Activated CD4-positive, alpha-beta T cell treated with anti-CD3 and anti-CD28 coated beads for 36 hours (primary cell): ENCODE data around the gene TNS4. TPM values are rescaled to one million over a fixed set of nuclear protein-coding genes. Genes with fewer than 3 reads are reported as not detected.

Experiments used
- ATAC-seq: fragments of 200-7000 bp; cut with Tn5 transposase; one replicate; pipeline ENCODE4 v1.10.0; 2021; ENCODE audit warnings: mild to moderate bottlenecking, moderate library complexity
- CTCF ChIA-PET: fragments of 350-600 bp; sonication (Branson Sonifier 250); formaldehyde crosslinking; loops from one replicate; lab custom pipeline; 2021; ENCODE audit warnings: antibody characterized with exemption; lab: Charles Lee
- POLR2A ChIA-PET: fragments of 350-600 bp; sonication (Branson Sonifier 250); formaldehyde crosslinking; loops from one replicate; lab custom pipeline; 2021; ENCODE audit warnings: antibody characterized with exemption, inconsistent platforms; lab: Charles Lee
- DNase-seq: peaks from one replicate; pipeline ENCODE4 v3.0.0-alpha.2; 2020
- H3K27ac Mint-ChIP-seq: one replicate; pipeline ENCODE4 v1.8.0; 2021; ENCODE audit warnings: mixed read lengths
- H3K27me3 Mint-ChIP-seq: one replicate; pipeline ENCODE4 v1.8.0; 2021; ENCODE audit warnings: mixed read lengths
- H3K36me3 Mint-ChIP-seq: one replicate; pipeline ENCODE4 v1.8.0; 2021; ENCODE audit warnings: low read depth, mixed read lengths
- H3K4me1 Mint-ChIP-seq: one replicate; pipeline ENCODE4 v1.8.0; 2021; ENCODE audit warnings: mixed read lengths
- H3K4me3 Mint-ChIP-seq: one replicate; pipeline ENCODE4 v1.8.0; 2021; ENCODE audit warnings: mild to moderate bottlenecking, moderate library complexity, mixed read lengths
- H3K9me3 Mint-ChIP-seq: one replicate; pipeline ENCODE4 v1.8.0; 2021; ENCODE audit warnings: low read depth, mixed read lengths
- intact Hi-C, 2 experiments: fragments of 100-400 bp; cut with DNase I in 1 of 2; cut with micrococcal nuclease in 1 of 2; formaldehyde crosslinking; loops; one replicate each; pipeline versions ENCODE4 v1.14.2 to v1.15.1; 2022 to 2024; cut with DNase I, micrococcal nuclease
- total RNA-seq, 2 experiments: library from RNA; stranded (reverse); gene quantifications; one replicate each; pipeline ENCODE4 v1.2.3, GENCODE V29; 2021

Gene TNS4
- total RNA-seq, 2 experiments from 2014 or later: 10.8 to 12.8 TPM

- ATAC-seq (no peak), DNase-seq (no peak)
- no peaks in the 10 kb centered on the region for H3K36me3 Mint-ChIP-seq
- no peaks in the 10 kb centered on the region for H3K9me3 Mint-ChIP-seq
- no peak overlapping the region for H3K4me3 Mint-ChIP-seq
- H3K27me3 Mint-ChIP-seq: no peaks in the 10 kb centered on the region
- intact Hi-C loops: no loop called here
- CTCF ChIA-PET: interaction anchor here (0.7 to 1.1 kb wide), 3 partner anchors 16 to 101 kb away, joined by 3 to 5 read pairs (median 3); no protein-coding TSS in a partner anchor
- no peak overlapping the region for H3K27ac Mint-ChIP-seq
- POLR2A ChIA-PET: interaction anchor here (1.2 kb wide), 1 partner anchor 129 kb away, joined by 3 read pairs; no protein-coding TSS in a partner anchor
- H3K4me1 Mint-ChIP-seq: peaks cover 28% of the 10 kb centered on the region
Observed at GRCh38 chr17:40431231-40431602, 70.2 kb downstream of the TNS4 start.

- Mint-ChIP-seq H3K36me3 (no peaks in the 10 kb centered on the region), H3K27me3 (no peaks in the 10 kb centered on the region), H3K27ac (no peak overlapping the region), H3K4me1 (peaks cover 35% of the 10 kb centered on the region), H3K9me3 (no peaks in the 10 kb centered on the region), H3K4me3 (no peak overlapping the region)
- intact Hi-C loops: no loop called here
- ATAC-seq (no peak), DNase-seq (no peak)
- CTCF ChIA-PET: interaction anchor here (0.5 to 1.1 kb wide), 4 partner anchors 30 to 102 kb away, joined by 3 to 4 read pairs (median 3); no protein-coding TSS in a partner anchor
- POLR2A ChIA-PET: interaction anchor here (1.0 to 1.2 kb wide), 2 partner anchors 111 to 130 kb away, joined by 3 to 4 read pairs; no protein-coding TSS in a partner anchor
Observed at GRCh38 chr17:40430272-40431230, 70.9 kb downstream of the TNS4 start.

DNA sequence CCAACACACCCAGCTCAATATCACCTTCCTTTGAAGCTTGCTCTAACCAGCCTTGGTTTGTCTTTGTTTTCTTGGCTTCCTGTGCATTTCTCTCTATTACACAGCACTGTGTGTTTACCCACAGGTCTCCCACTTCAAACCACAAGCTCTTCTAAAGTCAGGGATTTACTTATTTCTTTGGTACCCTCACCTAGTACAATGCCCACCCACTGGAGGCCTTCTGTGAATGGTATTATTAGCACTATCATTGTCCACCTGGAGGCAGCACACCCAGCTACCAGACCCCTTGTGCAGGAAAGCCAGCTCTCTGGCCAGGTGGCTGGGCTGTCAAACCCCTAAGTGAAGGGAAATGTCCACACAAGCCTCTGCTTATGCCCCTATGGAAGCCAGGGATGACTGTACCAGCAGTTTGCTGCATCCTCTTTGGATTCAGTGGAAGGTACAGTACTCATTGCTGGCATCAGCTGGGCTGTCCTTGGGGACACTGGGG, 74.4 kb downstream of the TNS4 start:
- no peak overlapping the region for H3K27ac Mint-ChIP-seq
- no peaks in the 10 kb centered on the region for H3K27me3 Mint-ChIP-seq
- peak; percentile 90 for ATAC-seq
- intact Hi-C loops: loop anchor here in 1 of 2 experiments (1.0 to 10.0 kb wide), 2 partner anchors 8 to 48 kb away; no protein-coding TSS in a partner anchor
- peaks cover 31% of the 10 kb centered on the region for H3K4me1 Mint-ChIP-seq
- no peaks in the 10 kb centered on the region for H3K36me3 Mint-ChIP-seq
- POLR2A ChIA-PET: interaction anchor here (0.6 to 2.4 kb wide), 3 partner anchors 10 to 220 kb away, joined by 4 to 15 read pairs (median 5); partner anchors contain the start of genes SMARCE1 and TOP2A
- no peaks in the 10 kb centered on the region for H3K9me3 Mint-ChIP-seq
- CTCF ChIA-PET: interaction anchor here (0.6 to 3.2 kb wide), 13 partner anchors 9 to 134 kb away, joined by 3 to 13 read pairs (median 4); partner anchors contain the start of gene TOP2A
- DNase-seq: no peak
- H3K4me3 Mint-ChIP-seq: no peak overlapping the region

Other genes starting within 250 kb of the TNS4 start
- gene CDC6, start 213.7 kb downstream of the TNS4 start, total RNA-seq: 100 to 1,000 TPM; 105 to 171 TPM
- gene RARA, start 192.4 kb downstream of the TNS4 start, total RNA-seq: 10 to 100 TPM; 29.8 to 40.2 TPM
- not detected for gene GJD3, start 136.9 kb downstream of the TNS4 start, total RNA-seq
- gene TOP2A, start 83.7 kb downstream of the TNS4 start, total RNA-seq: 100 to 1,000 TPM; 245 to 322 TPM
- 10 to 100 TPM; 40.2 to 45.6 TPM for gene IGFBP4, start 58.2 kb downstream of the TNS4 start, total RNA-seq
- 100 to 1,000 TPM; 325 to 389 TPM for gene CCR7, start 63.8 kb upstream of the TNS4 start, total RNA-seq
- 100 to 1,000 TPM in 1 of 2 experiments, 10 to 100 TPM in 1; 99.7 to 122 TPM for gene SMARCE1, start 146.2 kb upstream of the TNS4 start, total RNA-seq
- gene KRT222, start 163.6 kb upstream of the TNS4 start, total RNA-seq: not detected
- not detected for gene KRT24, start 202.1 kb upstream of the TNS4 start, total RNA-seq